Lung (tissue), 12 donors: ENCODE data around the gene TGFB1I1. TPM values are rescaled to one million over a fixed set of nuclear protein-coding genes. Genes with fewer than 3 reads are reported as not detected.
"Not testable (repeated sequence)": the region's sequence is repeated elsewhere in the genome, so short reads cannot be mapped to it uniquely, and the experiment has no call there.

ENCODE experiments used
- ATAC-seq: fragments of 200-7000 bp; cut with Tn5 transposase; one replicate; pipeline ENCODE4 v1.9.1; 2020; ENCODE audit warnings: moderate number of reproducible peaks; ENCODE audit not compliant: insufficient read depth, low FRiP score
- DNase-seq, 3 donors: peaks; one replicate each; pipeline ENCODE4 v3.0.0-alpha.2; 2013 to 2017
- H3K27ac ChIP-seq, 2 donors: one replicate each; pipeline ENCODE4 v1.5.1; 2013; ENCODE audit warnings: mild to moderate bottlenecking in 2 of 2, moderate library complexity in 2 of 2, control low read depth in 1 of 2, inconsistent platforms in 1 of 2, low read depth in 1 of 2, low read length in 1 of 2
- H3K27me3 ChIP-seq, 3 donors: one replicate each; pipeline ENCODE4 v1.5.1; 2013; ENCODE audit warnings: low read length in 2 of 3; ENCODE audit not compliant: control insufficient read depth in 3 of 3, insufficient read depth in 3 of 3
- H3K36me3 ChIP-seq, 4 donors: one replicate each; pipeline ENCODE4 v1.5.1; 2013; ENCODE audit warnings: low read length in 4 of 4, mild to moderate bottlenecking in 1 of 4, moderate library complexity in 1 of 4; ENCODE audit not compliant: control insufficient read depth in 4 of 4, insufficient read depth in 4 of 4
- H3K4me1 ChIP-seq, 5 donors: one replicate each; pipeline ENCODE4 v1.5.1; 2013; ENCODE audit warnings: low read length in 5 of 5, mild to moderate bottlenecking in 2 of 5, moderate library complexity in 1 of 5; ENCODE audit not compliant: control insufficient read depth in 5 of 5, insufficient read depth in 5 of 5
- H3K4me3 ChIP-seq: one replicate; pipeline ENCODE4 v1.5.1; 2013; ENCODE audit warnings: mild to moderate bottlenecking, control low read depth, moderate library complexity
- H3K9ac ChIP-seq, 2 donors: one replicate each; pipeline ENCODE4 v1.5.1; 2013; ENCODE audit warnings: low read length in 2 of 2, control low read depth in 1 of 2; ENCODE audit not compliant: insufficient read depth in 1 of 2
- H3K9me3 ChIP-seq, 4 donors: one replicate each; pipeline ENCODE4 v1.5.1; 2013; ENCODE audit warnings: low read length in 3 of 4, mild to moderate bottlenecking in 1 of 4, moderate library complexity in 1 of 4; ENCODE audit not compliant: control insufficient read depth in 4 of 4, insufficient read depth in 3 of 4
- CTCF ChIP-seq: IDR thresholded peaks from 2 replicates; pipeline ENCODE4 v1.5.1; 2012; ENCODE audit warnings: mild to moderate bottlenecking; ENCODE audit errors: control extremely low read depth, extremely low read depth
- WGBS, 2 donors: extraction: QIAGEN DNeasy Blood & Tissue Kit; methylation state at CpG; one replicate each; pipeline ENCODE4 v1.1.7; 2013; 5-methylcytosine and 5-hydroxymethylcytosine counted together
- polyA plus RNA-seq, 2 donors: library from polyadenylated mRNA; stranded (reverse); fragments of 200-250 nt; gene quantifications; one replicate each; pipeline ENCODE4 v1.2.1, GENCODE V29; 2013
- total RNA-seq, 2 donors: library from RNA; depleted of rRNA in 1 of 2; stranded (reverse); fragments of >200 nt in 1 of 2; gene quantifications; one replicate each; pipeline ENCODE4 v1.2.1, GENCODE V29; 2014 to 2021
- donor health status: control.
- donor health status: control.
- donor health status: Bipolar disorder and iron deficiency.
- donor health status: healthy.
- donor health status: DM: yes; HTN: yes; CAD: no.

Gene TGFB1I1
- total and polyA plus RNA-seq, 4 donors: 25.1 to 58.9 (median 37.6) TPM

GRCh38 chr16:31522071-31522470 is 50.1 kb downstream of the TGFB1I1 start:
- H3K9ac ChIP-seq: no peak overlapping the region
- no peak for TF ChIP-seq CTCF

DNA sequence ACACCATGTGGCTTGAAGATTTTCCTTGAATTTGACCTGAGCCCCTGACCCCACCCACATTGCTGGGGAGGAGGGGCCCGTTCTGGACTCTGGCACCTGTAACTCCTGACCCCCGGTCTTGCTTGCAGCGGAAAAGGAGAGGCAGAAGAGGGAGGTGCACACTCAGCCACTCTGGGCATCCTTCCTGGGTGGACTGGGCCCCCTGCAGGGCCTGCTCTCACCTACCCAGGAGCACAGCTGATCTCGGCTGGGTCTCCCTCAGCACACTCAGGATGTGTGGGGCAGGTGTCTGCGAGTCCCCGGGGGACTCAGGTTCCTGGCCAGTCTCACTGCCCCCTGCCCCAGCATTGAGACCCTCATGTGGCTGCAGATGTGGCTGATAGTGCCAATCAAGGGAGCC is 51.8 kb downstream of the TGFB1I1 start:
- not testable (repeated sequence) for H3K4me3 ChIP-seq, H3K27ac ChIP-seq, H3K9ac ChIP-seq, H3K36me3 ChIP-seq, H3K9me3 ChIP-seq, DNase-seq, ATAC-seq, H3K4me1 ChIP-seq
- peaks cover 0 to 11% (median 0%) of the 10 kb centered on the region in 3 donors for H3K27me3 ChIP-seq
- WGBS, 2 donors: 80 to 82% methylated on average over 3 of the region's 6 CpGs

More at GRCh38 chr16:31522071-31522470, 50.1 kb downstream of the TGFB1I1 start:
- H3K4me3 ChIP-seq: no peak overlapping the region
- DNase-seq: no peak
- H3K4me1 ChIP-seq: no peaks in the 10 kb centered on the region
- no peaks in the 10 kb centered on the region for H3K27me3 ChIP-seq
- no peak overlapping the region for H3K27ac ChIP-seq
- no peaks in the 10 kb centered on the region for H3K36me3 ChIP-seq
- ATAC-seq: no peak
- WGBS, 2 donors: 90 to 91% methylated on average over 6 of the region's 6 CpGs
- H3K9me3 ChIP-seq: no peaks in the 10 kb centered on the region

DNA sequence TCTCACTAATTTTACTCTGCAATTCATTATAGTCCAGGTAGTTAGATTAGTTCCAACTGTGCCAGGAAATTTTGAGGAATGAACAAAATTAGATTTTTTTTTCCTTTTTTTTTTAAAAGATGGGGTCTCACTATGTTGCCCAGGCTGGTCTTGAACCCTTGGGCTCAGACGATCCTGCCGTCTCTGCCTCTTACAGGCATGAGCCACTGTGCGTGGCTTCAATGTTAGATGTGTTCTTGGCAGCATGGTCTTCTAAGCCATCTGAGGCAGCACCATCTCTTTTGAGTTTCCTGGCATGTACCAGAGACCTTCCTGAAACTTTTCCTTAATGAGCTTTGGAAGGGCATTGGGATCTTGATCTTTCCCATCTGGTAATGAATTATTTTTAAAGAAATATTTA is 53.2 kb downstream of the TGFB1I1 start:
- no peak for TF ChIP-seq CTCF
- Histone ChIP-seq H3K9me3 (no peaks in the 10 kb centered on the region), H3K27ac (no peak overlapping the region), H3K27me3 (peaks cover 0 to 11% (median 0%) of the 10 kb centered on the region in 3 donors), H3K36me3 (no peaks in the 10 kb centered on the region), H3K4me3 (no peak overlapping the region), H3K9ac (no peak overlapping the region), H3K4me1 (peaks cover 0 to 10% (median 1%) of the 10 kb centered on the region in 5 donors)
- ATAC-seq (no peak), DNase-seq (no peak)
- WGBS, 2 donors: 94 to 96% methylated on average over 3 of the region's 3 CpGs

Other genes with a start within 250 kb of the TGFB1I1 start
- 10 to 100 TPM; 11.0 to 56.2 TPM for gene ITGAM, start 212.2 kb upstream of the TGFB1I1 start, total RNA-seq
- gene ITGAM, start 212.2 kb upstream of the TGFB1I1 start, polyA plus RNA-seq: 10 to 100 TPM in 1 of 2 donors, 1 to 10 TPM in 1; 9.2 to 84.0 TPM
- gene ITGAX, start 117.0 kb upstream of the TGFB1I1 start, total RNA-seq: 100 to 1,000 TPM in 1 of 2 donors, 10 to 100 TPM in 1; 38.1 to 134 TPM
- gene ITGAX, start 117.0 kb upstream of the TGFB1I1 start, polyA plus RNA-seq: 100 to 1,000 TPM in 1 of 2 donors, 10 to 100 TPM in 1; 93.1 to 148 TPM
- gene ITGAD, start 78.8 kb upstream of the TGFB1I1 start, total RNA-seq: 1 to 10 TPM in 1 of 2 donors, under 1 TPM in 1; 0.43 to 1.5 TPM
- under 1 TPM; 0.19 to 0.24 TPM for gene ITGAD, start 78.8 kb upstream of the TGFB1I1 start, polyA plus RNA-seq
- not detected for gene COX6A2, start 43.8 kb upstream of the TGFB1I1 start, total RNA-seq
- gene COX6A2, start 43.8 kb upstream of the TGFB1I1 start, polyA plus RNA-seq: not detected
- gene ZNF843, start 29.4 kb upstream of the TGFB1I1 start, total RNA-seq: 1 to 10 TPM; 1.2 to 1.4 TPM
- gene ZNF843, start 29.4 kb upstream of the TGFB1I1 start, polyA plus RNA-seq: under 1 TPM; 0.25 to 0.30 TPM
- gene ARMC5, start 12.7 kb upstream of the TGFB1I1 start, total RNA-seq: 10 to 100 TPM in 1 of 2 donors, 1 to 10 TPM in 1; 8.2 to 16.7 TPM
- 10 to 100 TPM; 11.4 to 13.2 TPM for gene ARMC5, start 12.7 kb upstream of the TGFB1I1 start, polyA plus RNA-seq
- 1 to 10 TPM in 1 of 2 donors, under 1 TPM in 1; 0.85 to 1.7 TPM for gene SLC5A2, start 11.0 kb downstream of the TGFB1I1 start, total RNA-seq
- gene SLC5A2, start 11.0 kb downstream of the TGFB1I1 start, polyA plus RNA-seq: 1 to 10 TPM; 2.9 to 3.1 TPM
- gene RUSF1, start 36.2 kb downstream of the TGFB1I1 start, total RNA-seq: 10 to 100 TPM; 75.9 to 82.7 TPM
- gene RUSF1, start 36.2 kb downstream of the TGFB1I1 start, polyA plus RNA-seq: 10 to 100 TPM; 56.1 to 70.3 TPM
- gene AHSP, start 55.7 kb downstream of the TGFB1I1 start, total RNA-seq: 10 to 100 TPM in 1 of 2 donors, not detected in 1; 47.8 TPM
- gene AHSP, start 55.7 kb downstream of the TGFB1I1 start, polyA plus RNA-seq: under 1 TPM in 1 of 2 donors, not detected in 1; 0.30 TPM